Ishikawa (cell line): Measurements from ENCODE around the gene PLEKHJ1.

Source experiments
- CREB1 ChIP-seq: IDR thresholded peaks from 2 replicates; pipeline ENCODE4 v1.6.1; 2012; ENCODE audit warnings: low read depth
- EP300 ChIP-seq: IDR thresholded peaks from 2 replicates; pipeline ENCODE4 v1.6.1; 2012; ENCODE audit warnings: borderline replicate concordance
- TAF1 ChIP-seq: IDR thresholded peaks from 2 replicates; pipeline ENCODE4 v1.6.1; 2012; ENCODE audit warnings: low read depth, mild to moderate bottlenecking
- TEAD4 ChIP-seq: IDR thresholded peaks from 2 replicates; pipeline ENCODE4 v1.6.1; 2012

DNA sequence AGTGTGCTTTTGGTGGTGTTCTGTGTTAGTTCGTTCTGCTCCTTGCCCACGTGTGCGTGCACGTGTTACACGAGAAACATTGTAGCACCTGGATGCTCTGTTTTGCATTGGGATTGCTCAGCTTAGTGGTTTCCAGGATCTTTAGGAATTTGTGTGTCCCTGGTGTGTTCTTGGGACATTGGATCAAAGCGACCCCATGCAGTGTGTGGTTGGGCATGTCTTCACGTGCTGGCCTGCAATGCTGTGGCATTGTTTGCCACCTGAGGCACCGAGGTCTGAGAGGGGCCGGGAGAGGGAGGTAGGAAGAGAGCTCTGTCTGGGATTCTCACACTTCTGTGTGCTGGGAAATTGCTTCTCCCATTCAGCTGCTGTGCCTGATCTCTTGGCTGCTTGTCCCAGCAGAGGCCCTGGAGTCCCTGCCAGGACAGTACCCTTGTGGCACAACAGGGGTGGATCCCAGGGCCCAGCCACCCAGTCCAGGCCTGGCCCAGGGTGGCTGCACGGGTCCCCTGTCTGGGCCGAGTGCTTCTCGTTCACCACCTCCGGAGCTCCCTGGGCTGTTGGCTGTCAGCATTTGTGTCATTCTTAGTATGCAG, 11.3 kb downstream of the PLEKHJ1 start:
- TF ChIP-seq TAF1, result no peak
- TF ChIP-seq CREB1, result no peak
- no peak for TF ChIP-seq EP300
- TF ChIP-seq TEAD4, result no peak
